ENCODE results near the gene ADGRG3. TPM values are rescaled to one million over a fixed set of nuclear protein-coding genes. Genes with fewer than 3 reads are reported as not detected.

Gene ADGRG3
- total RNA-seq, 4 donors from 2014 or later: 1.0 to 3.2 (median 2.5) TPM; not detected in 1

- H3K9me3 ChIP-seq: no peaks in the 10 kb centered on the region
- H3K4me3 ChIP-seq: no peak overlapping the region
- no peak overlapping the region for H3K27ac ChIP-seq
- H3K4me1 ChIP-seq: no peaks in the 10 kb centered on the region
- intact Hi-C loops (cut with DNase I; ENCODE audit: low total_unique reads): no loop called here
- TF ChIP-seq POLR2A (IDR thresholded peaks at IDR 0.05) (no peak), CTCF (IDR thresholded peaks at IDR 0.05) (no peak)
- no peaks in the 10 kb centered on the region for H3K27me3 ChIP-seq
- no peaks in the 10 kb centered on the region for H3K36me3 ChIP-seq
- DNase-seq: no peak
Observed at GRCh38 chr16:57663917-57664661, 4.0 kb upstream of the ADGRG3 start.

GRCh38 chr16:57664662-57665025, 3.5 kb upstream of the ADGRG3 start:
- intact Hi-C loops (cut with DNase I; ENCODE audit: low total_unique reads): no loop called here
- TF ChIP-seq POLR2A (IDR thresholded peaks at IDR 0.05) (no peak), CTCF (IDR thresholded peaks at IDR 0.05) (no peak)
- no peaks in the 10 kb centered on the region for H3K27me3 ChIP-seq
- H3K9me3 ChIP-seq: no peaks in the 10 kb centered on the region
- no peak overlapping the region for H3K4me3 ChIP-seq
- DNase-seq: no peak
- H3K27ac ChIP-seq: no peak overlapping the region
- no peaks in the 10 kb centered on the region for H3K36me3 ChIP-seq
- H3K4me1 ChIP-seq: no peaks in the 10 kb centered on the region

GRCh38 chr16:57665541-57665940, 2.6 kb upstream of the ADGRG3 start:
- TF ChIP-seq POLR2A (IDR thresholded peaks at IDR 0.05) (no peak), CTCF (IDR thresholded peaks at IDR 0.05) (no peak)
- H3K27ac ChIP-seq: no peak overlapping the region
- intact Hi-C loops (cut with DNase I; ENCODE audit: low total_unique reads): no loop called here
- H3K4me3 ChIP-seq: no peak overlapping the region
- H3K27me3 ChIP-seq: no peaks in the 10 kb centered on the region
- no peaks in the 10 kb centered on the region for H3K9me3 ChIP-seq
- DNase-seq: no peak
- no peaks in the 10 kb centered on the region for H3K36me3 ChIP-seq
- no peaks in the 10 kb centered on the region for H3K4me1 ChIP-seq

- DNase-seq: no peak
- Histone ChIP-seq H3K36me3 (no peaks in the 10 kb centered on the region), H3K4me1 (no peaks in the 10 kb centered on the region), H3K27ac (no peak overlapping the region), H3K4me3 (no peak overlapping the region), H3K9me3 (no peaks in the 10 kb centered on the region), H3K27me3 (no peaks in the 10 kb centered on the region)
- TF ChIP-seq CTCF (IDR thresholded peaks at IDR 0.05) (no peak), POLR2A (IDR thresholded peaks at IDR 0.05) (no peak)
- intact Hi-C loops (cut with DNase I; ENCODE audit: low total_unique reads): no loop called here
Observed at GRCh38 chr16:57666353-57667047, 1.6 kb upstream of the ADGRG3 start.

GRCh38 chr16:57667048-57667525, 1.0 kb upstream of the ADGRG3 start:
- H3K4me1 ChIP-seq: no peaks in the 10 kb centered on the region
- H3K27me3 ChIP-seq: no peaks in the 10 kb centered on the region
- H3K9me3 ChIP-seq: no peaks in the 10 kb centered on the region
- no peak for DNase-seq
- no peak for TF ChIP-seq POLR2A (IDR thresholded peaks at IDR 0.05)
- no peak for TF ChIP-seq CTCF (IDR thresholded peaks at IDR 0.05)
- H3K27ac ChIP-seq: no peak overlapping the region
- H3K4me3 ChIP-seq: no peak overlapping the region
- intact Hi-C loops (cut with DNase I; ENCODE audit: low total_unique reads): no loop called here
- H3K36me3 ChIP-seq: no peaks in the 10 kb centered on the region
